H54 (cell line): Measurements from ENCODE around the gene HIVEP2.

Experiments used
- DNase-seq: peaks from one replicate; pipeline ENCODE4 v3.0.0; 2011; ENCODE audit warnings: low spot score, mixed read lengths; ENCODE audit not compliant: insufficient read length
- FAIRE-seq: peaks from 3 replicates; lab custom pipeline; 2011; peaks lifted over from hg19 to GRCh38; lab: Jason Lieb, UNC
- POLR2A ChIP-seq: IDR thresholded peaks from 2 replicates; pipeline ENCODE4 v1.6.1; 2011; ENCODE audit warnings: low read depth, mild to moderate bottlenecking, low read length

The HIVEP2 gene

DNA sequence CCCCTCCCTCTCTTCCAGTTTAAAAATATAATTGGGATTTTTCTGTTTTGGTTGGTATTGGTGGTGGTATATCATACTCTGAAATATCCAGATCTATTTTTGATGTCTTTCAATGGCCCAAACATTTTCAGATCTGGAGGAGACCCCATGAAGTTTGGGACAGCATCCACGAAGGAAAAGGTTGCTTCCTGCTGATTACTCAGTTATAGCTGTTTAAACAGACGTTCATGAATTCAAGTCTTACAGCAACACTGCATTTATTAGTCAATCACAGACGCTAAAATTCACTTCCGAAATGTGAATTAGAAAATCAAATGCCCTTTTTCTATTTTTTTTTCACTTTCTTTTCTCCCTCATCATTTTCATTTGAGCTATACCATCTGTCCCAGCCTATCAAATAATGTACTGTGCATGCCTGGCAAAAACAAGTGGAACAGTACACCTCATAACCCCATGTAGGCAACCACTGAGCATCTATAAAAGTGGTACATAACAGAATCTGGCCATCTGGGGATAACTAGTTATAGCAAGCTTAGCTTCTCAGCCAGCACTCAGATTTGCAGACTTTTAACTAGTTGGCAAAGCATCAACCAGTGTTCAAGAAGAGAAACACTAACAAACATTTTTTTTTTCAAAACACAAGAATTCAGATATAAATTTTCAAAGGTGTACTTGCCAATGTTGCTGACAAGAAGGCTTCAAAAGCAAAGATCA lies 124.5 kb downstream of the HIVEP2 start:
- no peak for TF ChIP-seq POLR2A
- FAIRE-seq (no peak), DNase-seq (no peak)

DNA sequence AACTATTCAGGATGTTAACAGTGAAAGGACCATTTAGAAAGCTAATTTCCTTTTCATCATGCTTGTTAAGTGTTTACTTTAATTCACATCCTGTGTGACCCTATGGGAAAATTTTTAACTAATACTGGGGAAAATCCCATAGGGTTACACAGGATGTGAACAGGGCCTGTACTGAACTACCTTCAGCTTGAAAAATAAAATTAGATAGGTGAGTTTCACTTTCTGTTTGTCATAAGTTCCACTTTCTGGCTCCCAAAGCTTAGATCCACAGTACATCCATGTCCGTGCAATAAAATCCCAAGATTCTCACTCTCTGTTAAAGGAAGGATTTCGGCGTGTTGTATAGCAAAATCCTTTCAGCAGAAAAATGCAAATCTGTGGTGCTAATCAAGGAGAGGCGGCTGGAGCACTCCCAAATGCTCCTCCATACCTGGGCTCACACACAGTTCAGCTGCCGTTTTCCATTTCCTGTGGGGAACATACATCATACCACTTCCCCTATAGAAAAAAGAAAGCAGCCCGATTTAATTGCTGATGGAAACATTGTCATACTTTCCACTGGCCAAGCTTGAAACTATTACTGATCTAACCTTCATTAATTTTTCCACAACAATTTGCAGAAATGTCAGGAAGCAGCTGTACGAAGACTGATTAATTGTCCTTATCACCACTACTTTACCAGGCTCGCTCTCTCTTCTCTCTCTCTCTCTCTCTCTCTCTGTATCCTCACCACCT lies 125.2 kb downstream of the HIVEP2 start:
- FAIRE-seq, result no peak
- TF ChIP-seq POLR2A, result no peak
- no peak for DNase-seq

DNA sequence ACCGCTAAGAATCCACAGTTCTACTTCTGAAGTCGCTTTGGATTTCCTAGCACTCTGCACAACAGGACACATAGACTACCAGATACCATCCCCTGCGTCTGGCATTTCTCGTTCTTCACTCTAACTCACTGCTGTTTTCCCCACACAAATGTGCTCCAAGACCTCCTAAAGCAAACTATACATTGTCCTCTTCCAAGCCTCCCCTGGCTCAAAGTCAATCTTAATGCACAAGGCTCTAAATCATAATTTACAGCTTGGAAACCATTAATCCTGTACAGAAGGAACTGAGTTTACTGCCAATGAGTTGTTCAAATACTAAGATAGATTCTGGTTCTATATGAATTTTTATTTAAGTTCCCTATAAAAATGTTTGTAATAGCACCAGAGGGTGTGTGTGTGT lies 128.5 kb downstream of the HIVEP2 start:
- DNase-seq (no peak), FAIRE-seq (no peak)
- TF ChIP-seq POLR2A, result no peak

DNA sequence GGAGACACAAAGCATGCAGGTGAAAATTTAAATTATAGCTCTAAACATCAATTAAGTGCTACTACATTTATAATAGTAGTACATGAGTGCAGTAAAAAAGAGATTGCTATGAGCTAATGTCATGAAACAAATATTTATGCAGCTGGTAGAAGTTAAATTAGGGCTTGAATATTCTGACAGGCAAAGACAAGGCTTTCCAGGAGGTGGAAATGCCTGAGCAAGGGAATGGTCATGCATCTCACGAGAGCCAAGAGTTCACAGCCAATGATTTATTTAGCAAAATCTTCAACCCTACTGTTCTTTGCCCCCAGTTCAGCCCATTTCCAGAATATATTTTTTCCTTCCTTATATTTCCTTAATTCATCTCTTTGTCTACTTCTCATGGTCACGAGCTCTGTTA lies 128.9 kb downstream of the HIVEP2 start:
- DNase-seq, result no peak

DNA sequence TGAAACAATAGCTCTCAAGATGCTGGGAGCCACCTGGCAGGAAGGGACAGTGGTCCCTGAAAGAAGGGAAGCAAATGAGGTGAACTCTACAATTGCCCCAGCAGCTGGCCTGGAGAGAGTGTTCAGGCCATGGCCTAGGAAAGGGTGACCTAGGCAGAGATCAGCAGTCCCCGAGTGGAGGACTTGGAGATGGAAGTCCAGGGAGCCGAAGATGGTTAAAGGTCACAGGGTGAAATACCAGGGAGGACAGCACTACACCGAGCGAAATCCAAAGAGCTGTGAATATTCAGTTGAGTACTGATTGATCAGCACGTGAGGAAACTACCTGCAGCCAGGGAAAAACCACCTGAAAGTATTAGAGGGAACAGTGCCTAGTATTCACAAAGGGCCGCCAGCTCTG lies 133.1 kb downstream of the HIVEP2 start:
- DNase-seq, result no peak
- TF ChIP-seq POLR2A, result no peak
- no peak for FAIRE-seq

More for the DNA sequence above, 128.9 kb downstream of the HIVEP2 start:
- FAIRE-seq, result no peak
- TF ChIP-seq POLR2A, result no peak

DNA sequence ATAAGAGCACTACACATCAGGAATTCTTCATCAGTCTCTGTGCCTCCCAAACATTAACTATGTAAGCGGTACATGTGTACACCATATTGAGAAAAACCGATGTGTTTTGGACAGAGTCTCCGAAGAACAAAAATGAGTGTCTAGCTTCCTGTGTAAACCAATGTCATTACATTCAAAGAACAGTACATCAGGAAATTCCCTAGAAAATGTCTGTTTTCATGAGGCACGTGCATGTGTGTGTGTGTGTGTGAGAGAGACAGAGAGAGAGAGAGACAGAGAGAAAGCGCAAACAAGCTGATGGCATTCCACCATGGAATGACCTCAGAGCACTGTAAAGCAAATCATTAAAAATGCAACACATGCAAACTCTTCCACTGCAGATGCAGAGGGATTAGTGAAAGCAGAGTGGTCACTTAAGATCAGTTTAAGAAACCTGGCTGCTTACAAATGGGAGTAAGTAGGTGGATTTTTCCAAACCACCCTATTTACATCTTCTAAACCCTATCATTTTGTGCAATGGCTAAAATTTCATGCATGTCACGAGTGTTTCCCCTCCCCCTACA lies 133.9 kb downstream of the HIVEP2 start:
- TF ChIP-seq POLR2A, result no peak
- DNase-seq, result no peak
- no peak for FAIRE-seq

DNA sequence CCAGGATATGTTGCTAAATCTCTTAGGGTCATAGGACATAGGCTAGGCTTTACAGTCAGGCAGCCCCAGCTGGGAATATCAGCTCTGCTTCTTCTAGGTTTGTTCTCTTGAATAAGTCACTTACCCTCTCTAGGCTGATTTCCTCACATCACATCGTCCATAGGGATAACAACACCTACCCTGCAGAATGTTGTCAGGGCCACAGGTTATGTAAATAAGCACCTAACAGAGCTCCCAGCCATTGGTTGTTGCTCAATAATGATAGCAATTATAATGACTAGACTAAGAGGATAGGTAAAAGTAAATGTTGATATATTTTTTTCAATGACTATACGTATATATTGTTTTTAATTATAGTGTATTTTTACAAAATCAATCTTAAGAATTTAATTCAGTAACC lies 135.0 kb downstream of the HIVEP2 start:
- no peak for FAIRE-seq

DNA sequence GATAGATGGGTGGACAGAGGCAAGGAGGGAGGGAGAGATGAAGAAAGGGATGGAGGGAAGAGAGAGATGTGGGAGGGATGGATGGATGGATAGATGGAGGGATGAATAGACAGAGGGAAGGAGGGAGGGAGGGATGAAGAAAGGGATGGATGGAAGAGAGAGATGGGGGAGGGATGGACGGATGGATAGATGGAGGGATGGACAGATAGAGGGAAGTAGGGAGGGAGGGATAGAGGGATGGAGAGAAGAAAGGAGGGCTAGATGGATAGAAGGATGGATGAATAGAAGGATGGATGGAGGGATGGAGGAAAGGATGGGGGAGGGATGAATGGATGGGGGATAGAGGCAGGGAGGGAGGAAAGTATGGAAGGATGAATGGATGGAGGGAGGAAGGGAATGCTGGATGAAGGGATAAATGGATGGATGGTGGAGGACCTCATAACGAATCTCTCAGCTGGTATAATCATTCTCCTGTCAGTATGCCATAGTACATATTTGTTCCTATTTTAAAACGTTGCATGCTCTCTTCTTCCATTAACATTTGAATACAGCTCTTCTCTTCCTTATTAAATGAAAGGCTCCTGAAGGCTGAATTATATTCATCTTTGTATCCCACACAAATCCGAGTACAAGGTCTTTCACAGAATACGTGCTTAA lies 136.4 kb downstream of the HIVEP2 start:
- DNase-seq, result no peak

More for the DNA sequence above, 135.0 kb downstream of the HIVEP2 start:
- no peak for DNase-seq
- no peak for TF ChIP-seq POLR2A

DNA sequence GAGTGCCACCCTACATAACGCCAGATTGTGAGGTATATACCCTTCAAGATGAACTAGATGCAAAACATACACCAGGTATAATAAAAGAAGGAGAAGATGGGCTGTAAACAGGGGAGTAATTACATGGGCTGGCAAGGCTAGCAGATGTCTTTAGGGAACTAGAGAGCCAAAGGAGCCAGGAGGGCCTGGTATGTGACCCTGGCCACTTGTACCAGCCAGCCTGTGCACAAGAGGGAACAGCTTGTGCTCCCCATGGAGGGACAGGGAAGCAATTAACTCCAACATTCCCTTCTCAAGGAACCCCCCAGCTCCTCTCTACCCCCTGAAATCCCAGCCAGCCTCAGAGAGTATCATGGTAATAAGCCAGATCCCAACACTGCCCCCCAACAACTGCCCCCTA lies 139.9 kb downstream of the HIVEP2 start:
- no peak for TF ChIP-seq POLR2A
- FAIRE-seq (no peak), DNase-seq (no peak)

More for the DNA sequence above, 136.4 kb downstream of the HIVEP2 start:
- no peak for TF ChIP-seq POLR2A
- FAIRE-seq, result no peak

DNA sequence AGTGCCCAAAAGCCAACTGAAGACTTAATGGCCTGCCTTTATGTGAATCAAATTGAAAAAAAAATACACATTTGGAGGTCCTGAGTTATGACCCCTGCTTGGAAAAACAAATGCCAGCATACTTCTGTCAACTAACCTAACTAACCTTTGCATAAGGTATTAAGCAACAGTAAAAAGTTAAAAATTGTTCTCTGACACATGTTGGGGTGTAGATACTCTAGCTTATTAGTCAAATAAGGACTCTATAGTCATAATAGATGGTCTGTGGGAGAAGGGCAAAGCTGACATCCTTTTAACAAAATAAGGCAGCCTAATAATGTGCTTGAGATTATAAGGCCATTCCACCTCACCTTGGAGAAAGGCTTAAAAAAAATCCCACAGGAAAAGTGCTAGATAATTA lies 140.5 kb downstream of the HIVEP2 start:
- FAIRE-seq (no peak), DNase-seq (no peak)
- TF ChIP-seq POLR2A, result no peak

DNA sequence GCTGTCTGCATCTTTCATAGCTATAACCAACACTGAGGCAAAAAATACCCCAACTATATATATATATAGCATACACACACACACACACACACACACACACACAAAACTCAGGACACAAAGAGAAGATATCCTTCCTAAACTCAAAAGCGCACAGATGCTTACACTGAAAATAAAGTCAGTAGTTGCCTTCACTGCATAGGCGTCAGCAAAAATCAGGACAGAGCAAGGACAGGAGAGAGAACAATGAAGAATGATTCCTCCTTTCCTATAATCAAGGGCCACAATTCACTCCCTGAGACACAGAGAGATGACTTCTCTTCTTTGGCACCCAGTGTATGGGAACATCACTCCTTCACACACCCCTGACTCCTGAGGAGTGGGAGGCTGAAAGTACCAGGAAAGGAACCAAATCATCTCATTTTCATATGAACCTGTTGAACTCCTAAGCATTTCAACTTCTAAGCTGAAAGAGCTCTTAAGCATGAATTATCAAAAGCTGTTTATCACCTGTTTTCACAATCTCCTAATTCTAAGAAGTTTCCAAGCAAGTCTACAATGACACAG lies 141.4 kb downstream of the HIVEP2 start:
- FAIRE-seq (no peak), DNase-seq (no peak)
- TF ChIP-seq POLR2A, result no peak

DNA sequence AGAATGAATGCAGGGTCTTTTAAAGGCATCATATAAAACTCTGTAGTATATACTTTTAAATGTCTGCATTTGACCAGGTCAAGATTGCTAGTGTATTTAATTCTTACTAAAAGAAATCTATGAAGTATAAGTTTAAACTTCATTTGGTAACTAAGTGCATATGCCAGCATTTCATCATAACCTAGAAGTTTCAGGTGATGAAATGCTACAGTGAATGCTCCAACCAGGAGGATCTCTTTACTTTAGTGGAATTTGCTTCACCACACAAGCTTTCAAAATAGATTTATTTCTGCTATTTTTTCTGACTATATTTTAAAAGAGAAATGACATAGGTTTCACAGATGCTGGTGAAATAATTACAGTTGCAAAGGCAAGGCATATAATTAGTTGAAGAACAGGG lies 141.9 kb downstream of the HIVEP2 start:
- DNase-seq, result no peak
- TF ChIP-seq POLR2A, result no peak
- FAIRE-seq, result no peak

DNA sequence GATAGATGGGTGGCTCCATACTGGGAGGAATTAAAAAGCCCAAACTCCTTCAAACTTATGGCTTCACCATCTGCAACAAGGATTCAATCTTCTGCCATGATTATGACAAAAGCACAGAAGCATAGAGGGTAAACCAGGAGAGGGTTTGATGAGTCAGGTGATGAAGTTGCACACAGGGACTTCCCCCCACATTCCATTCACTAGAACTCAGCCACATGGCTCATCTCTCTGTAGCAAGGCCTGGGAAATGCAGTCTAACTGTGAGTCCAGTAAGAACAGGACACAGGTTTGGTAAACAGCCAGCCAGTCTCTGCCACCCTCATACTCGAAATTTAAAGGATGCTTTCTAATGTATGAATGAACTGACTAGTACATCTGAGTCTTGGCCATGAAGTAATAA lies 142.9 kb downstream of the HIVEP2 start:
- peak; percentile 99 for FAIRE-seq
- DNase-seq, result peak; percentile 50
- no peak for TF ChIP-seq POLR2A

DNA sequence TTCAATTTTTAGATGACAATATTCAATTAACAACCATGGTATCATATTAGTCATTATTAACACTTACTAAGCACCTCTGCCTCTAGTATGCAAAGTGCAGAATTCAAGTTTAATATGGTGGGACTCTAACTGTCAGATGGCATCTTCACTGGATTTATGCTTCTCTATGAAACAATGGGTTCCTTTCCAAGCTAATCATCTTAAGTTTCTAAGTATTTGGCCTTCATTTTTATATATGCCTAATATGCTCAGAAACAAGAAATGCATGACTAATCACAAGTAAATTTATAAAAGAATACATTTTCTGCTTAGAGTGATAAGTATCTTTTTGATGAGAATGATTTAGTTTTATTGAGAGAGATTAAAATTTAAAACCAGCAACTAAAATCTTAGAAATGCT lies 144.7 kb downstream of the HIVEP2 start:
- no peak for FAIRE-seq
- no peak for DNase-seq
- TF ChIP-seq POLR2A, result no peak
